Kidney (tissue), 14 donors: ENCODE measurements around the gene NOTCH2. TPM values are rescaled to one million over a fixed set of nuclear protein-coding genes. Genes with fewer than 3 reads are reported as not detected.

Source experiments
- DNase-seq, 5 donors: peaks; one replicate each; pipeline ENCODE4 v3.0.0-alpha.2; 2013 to 2020
- FAIRE-seq: peaks from 2 replicates; lab custom pipeline; 2012; peaks lifted over from hg19 to GRCh38; lab: Jason Lieb, UNC
- H3K27ac ChIP-seq, 2 donors: one replicate each; pipeline ENCODE4 v1.7.0; 2013; ENCODE audit warnings: low read depth in 2 of 2, low read length in 2 of 2, inconsistent platforms in 1 of 2
- H3K27me3 ChIP-seq: one replicate; pipeline ENCODE4 v1.7.1; 2013; ENCODE audit warnings: low read length, inconsistent platforms; ENCODE audit not compliant: control insufficient read depth, insufficient read depth
- H3K36me3 ChIP-seq, 3 donors: one replicate each; pipeline versions ENCODE4 v1.7.0 to v1.7.1; 2013; ENCODE audit warnings: low read length in 3 of 3, control low read depth in 1 of 3, inconsistent platforms in 1 of 3; ENCODE audit not compliant: insufficient read depth in 3 of 3, control insufficient read depth in 2 of 3
- H3K4me1 ChIP-seq, 3 donors: one replicate each; pipeline versions ENCODE4 v1.7.0 to v1.7.1; 2013; ENCODE audit warnings: low read length in 3 of 3, inconsistent platforms in 1 of 3, low read depth in 1 of 3; ENCODE audit not compliant: control insufficient read depth in 2 of 3, insufficient read depth in 2 of 3
- H3K4me3 ChIP-seq, 3 donors: one replicate each; pipeline versions ENCODE4 v1.7.0 to v1.8.1; 2013; ENCODE audit warnings: low read length in 3 of 3, control low read depth in 1 of 3, inconsistent platforms in 1 of 3
- H3K9ac ChIP-seq, 3 donors: one replicate each; pipeline versions ENCODE4 v1.7.0 to v1.7.1; 2013; ENCODE audit warnings: low read length in 3 of 3, control low read depth in 1 of 3, inconsistent platforms in 1 of 3
- H3K9me3 ChIP-seq, 3 donors: one replicate each; pipeline versions ENCODE4 v1.7.0 to v1.7.1; 2013; ENCODE audit warnings: low read length in 3 of 3, control low read depth in 1 of 3, inconsistent platforms in 1 of 3; ENCODE audit not compliant: control insufficient read depth in 2 of 3, insufficient read depth in 1 of 3
- intact Hi-C: fragments of 100-400 bp; cut with DNase I; formaldehyde crosslinking; loops from one replicate; pipeline ENCODE4 v1.11.1; 2022
- polyA plus RNA-seq: library from polyadenylated mRNA; stranded (reverse); fragments of 350-450 nt; fragmentation: Illumina TruSeq; extraction: RNeasy Lipid Tissue Mini Kit (QIAGEN cat#74804); gene quantifications from one replicate; pipeline ENCODE4 v1.2.3, GENCODE V29; 2014; ENCODE audit warnings: low read depth, low replicate concordance; ENCODE audit not compliant: insufficient read depth
- total RNA-seq: library from RNA; stranded (reverse); fragmentation: NEBNext Ultra II Directional; extraction: Animal tissue kit (Norgen Biotek cat#: 25700); gene quantifications from one replicate; pipeline ENCODE4 v1.2.1, GENCODE V29; 2021
- TF ChIP-seq, protein P1 (sequence below): IDR thresholded peaks from 3 replicates; pipeline ENCODE4 v1.5.1; 2012; ENCODE audit warnings: mild to moderate bottlenecking, moderate library complexity, borderline replicate concordance; ENCODE audit not compliant: insufficient read depth; ENCODE audit errors: extremely low read depth
- donor health status: control.
- donor health status: control.
- donor health status: control.
- donor health status: control.
- donor health status: control.
- donor health status: DM: yes; HTN: yes; CAD: no.
- donor health status: Normal renal cell carcinoma (clear cell type).

NOTCH2 gene
- total and polyA plus RNA-seq, 2 donors from 2014 or later = 4.9 to 113 TPM

DNA sequence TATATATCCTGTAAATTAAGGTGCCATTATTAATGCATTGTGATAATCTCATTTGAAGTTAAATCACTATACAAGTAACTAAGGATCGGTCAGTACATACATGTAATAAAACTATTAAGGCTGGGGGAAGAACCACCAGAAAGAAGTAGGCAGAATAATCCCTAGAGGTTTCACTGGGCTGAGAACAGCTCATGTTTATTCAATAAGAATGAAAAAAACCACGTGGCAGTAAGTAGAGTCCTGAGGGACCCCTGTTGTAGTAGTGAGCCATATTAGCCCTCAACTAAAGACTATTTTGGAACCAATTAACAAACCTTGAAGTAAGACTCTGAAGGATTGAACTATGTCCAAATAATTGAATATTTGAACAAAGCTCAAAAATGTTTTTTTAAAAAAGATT lies 126.2 kb downstream of the NOTCH2 start:
- no peaks in the 10 kb centered on the region for H3K27me3 ChIP-seq
- FAIRE-seq (no peak), DNase-seq (no peak)
- no peak overlapping the region for H3K4me3 ChIP-seq
- H3K9ac ChIP-seq = no peak overlapping the region
- intact Hi-C loops = no loop called here
- no peaks in the 10 kb centered on the region for H3K9me3 ChIP-seq
- H3K36me3 ChIP-seq = peaks cover 6 to 11% (median 10%) of the 10 kb centered on the region in 3 donors
- no peak overlapping the region for H3K27ac ChIP-seq
- TF ChIP-seq, protein P1, sequence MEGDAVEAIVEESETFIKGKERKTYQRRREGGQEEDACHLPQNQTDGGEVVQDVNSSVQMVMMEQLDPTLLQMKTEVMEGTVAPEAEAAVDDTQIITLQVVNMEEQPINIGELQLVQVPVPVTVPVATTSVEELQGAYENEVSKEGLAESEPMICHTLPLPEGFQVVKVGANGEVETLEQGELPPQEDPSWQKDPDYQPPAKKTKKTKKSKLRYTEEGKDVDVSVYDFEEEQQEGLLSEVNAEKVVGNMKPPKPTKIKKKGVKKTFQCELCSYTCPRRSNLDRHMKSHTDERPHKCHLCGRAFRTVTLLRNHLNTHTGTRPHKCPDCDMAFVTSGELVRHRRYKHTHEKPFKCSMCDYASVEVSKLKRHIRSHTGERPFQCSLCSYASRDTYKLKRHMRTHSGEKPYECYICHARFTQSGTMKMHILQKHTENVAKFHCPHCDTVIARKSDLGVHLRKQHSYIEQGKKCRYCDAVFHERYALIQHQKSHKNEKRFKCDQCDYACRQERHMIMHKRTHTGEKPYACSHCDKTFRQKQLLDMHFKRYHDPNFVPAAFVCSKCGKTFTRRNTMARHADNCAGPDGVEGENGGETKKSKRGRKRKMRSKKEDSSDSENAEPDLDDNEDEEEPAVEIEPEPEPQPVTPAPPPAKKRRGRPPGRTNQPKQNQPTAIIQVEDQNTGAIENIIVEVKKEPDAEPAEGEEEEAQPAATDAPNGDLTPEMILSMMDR = no peak
- H3K4me1 ChIP-seq = no peaks in the 10 kb centered on the region

DNA sequence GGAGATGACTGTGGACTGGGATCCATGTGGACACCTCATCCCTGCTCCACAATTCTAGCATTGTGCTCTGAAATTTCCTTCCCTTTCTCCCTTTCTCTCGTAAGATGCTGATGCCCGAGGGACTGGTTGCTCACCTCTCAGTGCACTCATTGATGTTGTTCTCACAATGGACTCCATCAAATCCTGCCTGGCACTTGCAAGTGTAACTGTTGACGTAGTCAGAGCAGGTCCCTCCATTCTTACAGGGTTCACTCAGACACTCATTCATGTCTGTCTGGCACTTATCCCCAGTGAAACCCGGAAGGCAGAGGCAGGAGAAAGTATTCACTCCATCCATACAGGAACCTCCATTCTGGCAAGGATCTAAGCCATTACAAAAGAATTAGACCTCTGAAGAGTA lies 128.1 kb downstream of the NOTCH2 start:
- Histone ChIP-seq H3K4me1 (no peaks in the 10 kb centered on the region), H3K9ac (no peak overlapping the region), H3K9me3 (no peaks in the 10 kb centered on the region), H3K27ac (no peak overlapping the region), H3K4me3 (no peak overlapping the region), H3K36me3 (peaks cover 11 to 17% (median 14%) of the 10 kb centered on the region in 3 donors), H3K27me3 (no peaks in the 10 kb centered on the region)
- TF ChIP-seq, protein P1 = no peak
- intact Hi-C loops = no loop called here
- no peak for DNase-seq
- no peak for FAIRE-seq

DNA sequence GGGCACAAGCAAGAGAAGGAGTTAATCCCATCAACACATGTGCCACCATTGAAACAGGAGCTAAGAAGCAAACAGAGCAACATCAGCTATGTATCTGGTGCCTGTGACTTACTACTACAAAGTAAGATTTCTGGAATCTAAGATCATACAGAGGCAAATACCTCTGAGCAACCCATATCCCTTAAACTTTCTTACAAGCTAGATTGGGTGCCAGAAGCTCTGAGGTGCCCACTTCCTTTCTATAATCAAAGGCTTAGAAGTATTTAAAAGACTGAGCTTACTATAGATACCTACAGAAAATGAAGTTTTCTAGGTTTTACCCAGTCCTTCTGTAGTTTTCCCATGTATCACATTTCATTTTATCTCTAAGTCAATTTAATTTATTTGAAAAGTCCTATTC lies 128.8 kb downstream of the NOTCH2 start:
- TF ChIP-seq, protein P1 = no peak
- no peak for DNase-seq
- no peaks in the 10 kb centered on the region for H3K4me1 ChIP-seq
- no peak overlapping the region for H3K27ac ChIP-seq
- H3K9ac ChIP-seq = no peak overlapping the region
- intact Hi-C loops = no loop called here
- no peaks in the 10 kb centered on the region for H3K27me3 ChIP-seq
- FAIRE-seq = no peak
- peaks cover 14 to 23% (median 18%) of the 10 kb centered on the region in 3 donors for H3K36me3 ChIP-seq
- no peaks in the 10 kb centered on the region for H3K9me3 ChIP-seq
- no peak overlapping the region for H3K4me3 ChIP-seq

DNA sequence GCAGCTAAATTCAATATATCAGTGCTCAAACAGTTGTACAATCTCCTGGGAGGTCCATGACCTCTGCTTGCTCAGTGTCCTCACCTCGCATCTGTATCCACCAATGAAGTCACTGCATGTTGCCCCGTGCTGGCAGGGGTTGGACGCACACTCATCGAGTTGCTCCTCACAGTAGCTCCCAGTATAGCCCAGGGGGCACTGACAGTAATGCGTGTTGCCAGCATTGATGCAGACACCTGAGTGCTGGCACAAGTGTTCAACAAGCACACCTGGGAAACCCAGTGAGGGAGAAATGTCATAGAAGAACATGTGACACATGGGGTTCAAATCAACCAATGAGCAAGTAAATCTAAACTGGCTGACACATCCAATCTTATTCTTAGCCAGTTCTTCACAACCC lies 132.3 kb downstream of the NOTCH2 start:
- no peaks in the 10 kb centered on the region for H3K27me3 ChIP-seq
- H3K36me3 ChIP-seq = peaks cover 34 to 38% (median 34%) of the 10 kb centered on the region in 3 donors
- peaks cover 2 to 6% (median 5%) of the 10 kb centered on the region in 3 donors for H3K9me3 ChIP-seq
- TF ChIP-seq, protein P1 = no peak
- no peak overlapping the region for H3K9ac ChIP-seq
- H3K4me1 ChIP-seq = no peaks in the 10 kb centered on the region
- no peak overlapping the region for H3K27ac ChIP-seq
- no peak for FAIRE-seq
- no peak overlapping the region for H3K4me3 ChIP-seq
- intact Hi-C loops = no loop called here
- no peak for DNase-seq
